Measurements from ENCODE around the gene METTL16.
"Not testable (repeated sequence)": the region's sequence is repeated elsewhere in the genome, so short reads cannot be mapped to it uniquely, and the experiment has no call there.

The METTL16 gene

DNA sequence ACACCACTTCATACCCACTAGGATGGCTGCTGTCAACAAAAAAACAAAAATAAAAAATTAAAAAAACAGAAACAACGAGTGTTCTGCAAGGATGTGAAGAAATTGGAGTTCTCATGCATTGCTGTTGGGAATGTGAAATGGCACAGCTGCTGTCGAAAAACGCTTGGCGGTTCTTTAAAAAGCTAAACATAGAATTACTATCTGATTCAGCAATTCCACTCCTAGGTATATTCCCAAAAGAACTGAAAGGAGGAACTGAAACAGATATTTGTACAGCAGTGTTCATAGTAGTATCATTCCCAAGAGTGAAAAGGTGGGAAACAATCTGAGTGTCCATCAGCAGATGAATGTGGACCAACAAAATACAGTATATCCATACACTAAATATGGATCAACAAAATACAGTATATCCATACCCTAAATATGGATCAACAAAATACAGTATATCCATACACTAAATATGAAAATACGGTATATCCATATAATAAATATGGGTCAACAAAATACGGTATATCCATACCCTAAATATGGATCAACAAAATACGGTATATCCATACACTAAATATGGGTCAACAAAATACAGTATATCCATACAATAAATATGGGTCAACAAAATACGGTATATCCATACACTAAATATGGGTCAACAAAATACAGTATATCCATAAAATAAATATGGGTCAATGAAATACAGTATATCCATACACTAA lies 8.7 kb downstream of the METTL16 start:
- no peak for DNase-seq

DNA sequence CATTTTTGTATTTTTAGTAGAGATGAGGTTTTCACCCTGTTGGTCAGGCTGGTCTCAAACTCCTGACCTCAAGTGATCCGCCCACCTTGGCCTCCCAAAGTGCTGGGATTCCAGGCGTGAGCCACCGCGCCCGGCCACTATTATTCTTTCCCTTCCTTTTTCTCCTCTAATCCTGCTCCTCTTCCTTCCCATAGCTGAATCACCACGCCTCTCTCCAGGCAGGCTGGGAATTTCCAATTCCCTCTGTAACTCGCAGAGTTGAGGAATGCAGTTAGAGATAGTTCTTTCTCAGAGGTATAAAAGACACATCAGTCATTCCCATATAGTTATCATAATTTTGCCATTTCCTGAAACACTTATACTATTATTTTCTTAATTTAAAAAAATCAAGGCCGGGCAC lies 11.2 kb downstream of the METTL16 start:
- DNase-seq, result no peak

DNA sequence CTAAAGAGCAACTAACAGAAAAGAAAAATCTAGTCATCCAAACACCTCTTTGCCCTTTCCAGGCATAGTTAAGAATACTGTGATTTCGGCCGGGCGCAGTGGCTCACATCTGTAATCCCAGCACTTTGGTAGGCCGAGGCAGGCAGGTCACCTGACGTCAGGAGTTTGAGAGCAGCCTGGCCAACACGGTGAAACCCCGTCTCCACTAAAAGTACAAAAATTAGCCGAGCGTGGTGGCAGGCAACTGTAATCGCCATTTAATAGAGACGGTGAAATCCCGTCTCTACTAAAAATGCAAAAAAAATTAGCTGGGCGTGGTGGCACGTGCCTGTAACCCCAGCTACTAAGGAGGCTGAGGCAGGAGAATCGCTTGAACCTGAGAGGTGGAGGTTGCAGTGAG lies 22.4 kb downstream of the METTL16 start:
- DNase-seq, result not testable (repeated sequence)

DNA sequence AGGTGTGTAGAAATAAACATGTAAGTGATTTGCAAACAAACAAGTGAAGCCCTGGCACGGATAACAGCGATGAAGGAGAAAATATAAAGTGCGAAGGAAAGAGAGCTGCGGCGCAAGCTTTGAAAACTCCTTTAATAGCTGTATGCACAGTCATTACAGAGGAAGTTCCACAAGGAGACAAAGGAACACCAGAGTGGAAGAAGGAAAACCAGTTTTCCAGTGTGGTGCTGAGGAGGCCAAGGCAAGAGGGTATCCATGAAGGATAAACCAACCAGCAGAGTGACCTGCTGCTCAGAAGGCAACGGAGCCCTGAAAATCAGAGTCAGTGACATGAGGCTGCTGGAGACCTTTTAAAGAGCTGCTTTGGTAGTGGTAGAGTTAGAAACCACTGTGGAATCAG lies 24.4 kb downstream of the METTL16 start:
- no peak for DNase-seq

DNA sequence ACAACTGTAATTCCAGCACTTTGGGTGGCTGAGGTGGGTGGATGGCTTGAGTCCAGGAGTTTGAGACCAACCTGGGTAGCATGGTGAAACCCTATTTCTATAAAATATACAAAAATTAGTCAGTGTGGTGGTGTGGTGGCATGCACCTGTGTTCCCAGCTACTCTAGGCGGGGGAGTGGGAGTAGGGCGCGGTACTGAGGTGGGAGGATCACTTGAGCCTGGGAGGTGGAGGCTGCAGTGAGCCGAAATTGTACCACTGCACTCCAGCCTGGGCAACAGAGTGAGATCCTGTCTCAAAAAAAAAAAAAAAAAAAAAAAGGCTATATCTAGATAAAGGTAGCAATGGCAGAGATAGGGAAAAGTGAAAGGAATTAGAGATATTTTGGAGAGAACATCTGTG lies 25.0 kb downstream of the METTL16 start:
- not testable (repeated sequence) for DNase-seq

DNA sequence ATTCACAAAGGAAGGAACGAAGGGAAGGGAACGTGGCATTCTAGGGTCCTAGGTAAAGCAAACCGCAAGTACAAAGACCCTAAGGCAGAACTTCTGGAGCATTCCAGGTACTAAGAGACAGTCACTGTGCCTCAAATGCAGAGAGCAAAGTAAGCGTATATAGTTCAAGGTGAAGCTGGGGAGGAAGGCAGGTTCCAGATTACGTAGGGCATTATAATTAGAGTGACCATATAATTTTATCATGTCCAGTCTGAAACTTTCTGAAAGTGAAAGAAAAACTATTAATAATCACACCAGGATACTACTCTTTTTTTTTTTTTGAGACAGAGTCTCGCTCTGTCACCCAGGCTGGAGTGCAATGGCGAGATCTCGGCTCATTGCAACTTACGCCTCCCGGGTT lies 25.7 kb downstream of the METTL16 start:
- no peak for DNase-seq

DNA sequence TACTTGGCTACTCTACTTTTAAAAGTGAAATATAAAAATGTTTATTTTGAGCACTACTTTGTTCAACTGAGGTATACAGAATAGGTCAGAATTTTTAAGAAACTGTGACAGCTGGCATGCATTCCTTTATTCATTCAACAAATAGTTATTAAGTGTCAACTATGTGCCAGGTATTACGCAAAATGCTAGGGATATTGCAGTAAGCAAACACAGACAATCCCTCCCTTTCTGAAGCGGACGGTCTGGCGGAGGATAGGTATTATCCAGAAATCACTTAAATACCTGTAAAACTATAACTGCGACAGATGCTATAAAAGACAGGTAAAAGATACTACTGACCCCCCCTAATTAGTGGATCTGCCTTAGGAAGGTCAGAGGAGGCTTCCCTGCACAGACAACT lies 26.1 kb downstream of the METTL16 start:
- DNase-seq, result no peak

DNA sequence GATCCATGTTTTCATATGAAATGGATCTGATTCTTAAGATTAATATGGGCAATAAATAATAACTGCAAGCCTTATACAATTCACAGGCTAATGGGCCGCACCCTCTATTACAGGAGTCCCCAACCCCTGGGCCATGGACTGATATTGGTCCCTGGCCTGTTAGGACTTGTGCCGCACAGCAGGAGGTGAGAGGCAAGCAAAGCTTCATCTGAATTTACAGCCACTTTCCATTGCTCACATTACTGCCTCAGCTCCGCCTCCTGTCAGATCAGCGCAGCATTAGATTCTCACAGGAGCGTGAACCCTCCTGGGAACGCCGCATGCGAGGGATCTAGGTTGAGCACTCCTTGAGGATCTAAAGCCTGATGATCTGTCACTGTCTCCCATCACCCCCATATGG lies 26.8 kb downstream of the METTL16 start:
- no peak for DNase-seq

DNA sequence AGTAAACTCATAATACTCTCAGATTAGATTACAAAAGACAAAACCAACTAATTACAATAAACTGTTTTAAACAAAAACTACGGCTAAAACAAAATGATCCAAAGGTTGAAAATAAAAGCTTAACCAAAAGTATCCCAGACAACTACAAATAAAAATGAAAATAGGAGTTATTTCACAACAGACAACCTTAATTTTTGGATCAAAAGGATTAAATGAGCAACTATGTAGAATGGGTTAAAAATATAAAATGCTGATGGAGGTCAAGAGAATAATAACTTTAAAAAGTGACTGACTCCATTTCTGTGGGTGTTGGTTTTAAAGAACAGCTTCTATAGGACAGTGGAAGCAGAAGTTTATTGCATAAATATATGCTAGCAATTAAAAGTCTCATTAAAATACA lies 28.6 kb downstream of the METTL16 start:
- no peak for DNase-seq

DNA sequence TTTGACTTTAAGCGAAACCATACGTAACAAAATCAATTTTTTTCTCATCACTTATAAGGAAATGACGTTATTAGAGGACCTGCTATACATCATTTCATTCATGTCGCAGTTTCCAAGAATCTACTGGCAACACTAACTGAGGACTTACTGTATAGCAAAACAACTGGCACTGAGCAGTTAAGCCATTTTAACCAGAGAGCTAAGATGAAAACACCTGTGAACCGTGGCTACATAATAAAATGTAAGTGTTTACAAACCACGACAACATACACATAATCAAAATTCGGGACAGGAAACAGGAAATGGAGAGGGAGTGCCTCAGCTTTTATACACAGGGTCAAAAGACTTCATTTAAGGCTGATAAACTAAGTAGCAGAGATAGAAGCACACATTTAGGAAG lies 29.5 kb downstream of the METTL16 start:
- DNase-seq, result no peak

DNA sequence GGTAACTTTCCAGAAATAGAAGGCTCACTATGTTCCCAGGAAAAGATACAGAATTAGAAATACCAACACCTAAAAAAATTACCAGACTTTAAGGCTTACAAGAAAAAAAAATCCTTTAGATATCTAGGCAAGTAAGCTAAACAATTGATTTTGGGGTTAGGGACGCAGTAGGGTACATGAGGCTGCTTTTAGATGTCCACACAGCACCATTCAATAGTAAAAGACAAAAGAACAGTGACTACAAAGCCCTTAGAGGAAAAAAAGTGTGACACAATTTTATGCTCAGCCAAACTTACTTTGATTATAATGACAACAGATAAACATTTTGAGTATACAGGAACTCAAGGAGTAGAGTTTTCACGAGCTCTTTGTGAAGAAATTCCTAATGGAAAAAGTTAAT lies 29.9 kb downstream of the METTL16 start:
- no peak for DNase-seq

DNA sequence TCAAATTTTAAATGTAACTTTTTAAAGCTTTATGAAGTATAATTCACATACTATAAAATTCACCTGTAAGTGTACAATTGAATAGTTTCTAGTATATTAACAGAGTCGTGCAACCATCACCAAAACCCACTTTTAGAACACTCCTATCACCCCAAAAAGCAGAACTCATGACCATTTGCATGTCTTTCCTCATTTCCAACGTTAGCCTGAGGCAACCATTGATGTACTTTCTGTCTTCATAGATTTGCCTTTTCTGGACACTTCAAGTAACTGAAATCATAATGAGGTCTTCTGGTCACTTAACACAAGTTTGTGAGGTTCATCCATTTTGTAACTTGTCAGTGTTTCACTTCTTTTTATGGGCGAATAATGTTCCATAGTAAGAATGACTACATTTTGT lies 33.2 kb downstream of the METTL16 start:
- DNase-seq, result no peak

DNA sequence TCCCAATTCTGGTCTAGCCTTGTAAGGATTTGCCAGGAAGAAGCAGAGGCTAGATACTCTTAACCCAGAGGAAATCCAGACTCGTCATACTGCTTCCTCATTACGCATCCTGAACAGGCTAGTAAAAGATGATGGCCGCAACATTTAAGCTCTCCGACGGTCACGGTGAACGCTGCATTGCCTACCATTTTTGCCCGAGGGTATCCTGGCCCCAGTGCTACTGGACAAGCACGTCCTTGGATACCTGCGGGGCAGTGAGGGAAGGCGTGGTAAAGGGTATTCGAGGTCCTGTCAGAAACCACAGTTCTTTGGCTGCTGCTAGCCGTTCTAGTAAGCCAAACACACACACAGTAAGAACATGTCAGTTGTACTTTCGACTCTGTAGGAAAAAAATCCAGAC lies 36.6 kb downstream of the METTL16 start:
- no peak for DNase-seq

DNA sequence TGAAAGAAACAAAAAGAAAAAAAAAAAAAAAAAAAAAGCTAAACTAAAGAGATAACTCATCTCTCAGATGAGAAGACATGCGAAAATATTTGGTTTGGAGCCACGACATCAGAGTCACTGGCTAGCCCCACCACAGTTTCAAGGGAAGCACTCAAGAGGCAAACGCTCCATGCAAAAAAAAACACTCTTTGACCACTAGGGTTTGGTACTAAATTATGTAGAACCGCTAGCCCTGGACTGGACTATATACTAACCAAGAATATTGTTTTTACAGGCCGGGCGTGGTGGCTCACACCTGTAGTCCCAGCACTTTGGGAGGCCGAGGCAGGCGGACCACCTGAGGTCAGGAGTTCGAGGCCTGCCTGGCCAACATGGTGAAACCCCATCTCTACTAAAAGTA lies 37.3 kb downstream of the METTL16 start:
- DNase-seq, result no peak

DNA sequence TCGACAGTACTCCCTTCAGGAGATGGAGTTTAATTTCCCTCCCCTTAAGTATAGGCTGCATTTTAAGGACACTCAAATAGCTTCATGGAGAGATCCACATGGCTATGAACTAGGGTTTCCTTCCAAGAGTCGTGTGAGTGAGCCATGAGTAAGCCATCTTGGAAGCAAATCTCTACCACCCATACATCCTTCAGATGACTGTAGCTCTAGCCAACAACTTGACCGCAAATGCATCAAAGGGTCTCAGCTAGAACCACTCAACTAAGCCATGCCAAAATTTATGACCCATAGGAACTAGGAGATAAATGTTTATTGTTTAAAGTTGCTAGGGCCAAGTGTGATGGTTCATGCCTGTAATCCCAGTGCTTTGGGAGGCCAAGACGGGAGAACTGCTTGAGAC lies 43.4 kb downstream of the METTL16 start:
- no peak for DNase-seq

DNA sequence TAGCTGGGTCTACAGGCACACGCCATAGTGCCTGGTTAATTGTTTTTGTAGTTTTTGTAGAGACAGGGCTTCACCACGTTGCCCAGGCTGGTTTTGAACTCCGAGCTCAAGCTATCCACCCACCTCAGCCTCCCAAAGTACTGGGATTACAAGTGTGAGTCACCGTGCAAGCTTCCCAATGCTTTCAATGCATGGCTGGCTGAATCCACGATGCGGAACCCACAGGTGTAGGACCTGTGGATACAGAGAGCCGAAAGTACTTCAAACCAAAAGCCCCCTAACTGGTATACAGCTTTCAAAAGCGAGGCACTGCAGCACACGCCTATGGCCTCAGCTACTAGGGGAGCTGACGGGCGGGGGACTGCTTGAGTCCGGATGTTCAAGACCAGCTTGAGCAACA lies 44.8 kb downstream of the METTL16 start:
- no peak for DNase-seq

DNA sequence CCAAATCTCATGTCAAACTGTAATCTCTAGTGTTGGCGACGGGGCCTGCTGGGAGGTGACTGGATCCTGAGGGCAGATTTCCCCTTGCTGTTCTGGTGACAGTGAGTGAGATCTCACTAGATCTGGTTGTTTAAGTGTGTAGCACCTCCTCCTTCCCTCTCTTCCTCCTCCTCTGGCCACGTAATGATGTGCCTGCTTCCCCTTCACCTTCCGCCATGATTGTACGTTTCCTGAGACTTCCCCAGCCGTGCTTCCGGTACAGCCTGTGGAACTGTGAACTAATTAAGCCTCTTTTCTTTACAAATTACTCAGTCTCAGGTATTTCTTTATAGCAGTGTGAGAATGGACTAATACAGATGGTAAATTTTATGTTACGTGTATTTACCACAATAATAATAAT lies 49.2 kb downstream of the METTL16 start:
- no peak for DNase-seq

DNA sequence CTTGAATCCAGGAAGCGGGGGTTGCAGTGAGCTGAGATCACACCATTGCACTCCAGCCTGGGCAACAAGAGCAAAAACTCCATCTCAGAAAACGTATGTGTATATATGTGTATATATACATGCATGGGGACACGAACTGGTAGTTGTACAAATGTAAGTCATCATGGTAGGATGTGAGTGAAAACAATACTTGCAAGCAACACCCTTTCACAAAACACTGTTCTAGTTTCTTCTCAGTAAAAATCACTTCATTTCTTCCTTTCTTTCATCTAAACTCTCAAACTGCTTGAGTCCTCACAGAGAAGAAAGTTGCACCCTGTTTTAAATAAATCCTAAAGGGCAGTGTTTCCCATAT lies 51.8 kb downstream of the METTL16 start:
- DNase-seq, result no peak

DNA sequence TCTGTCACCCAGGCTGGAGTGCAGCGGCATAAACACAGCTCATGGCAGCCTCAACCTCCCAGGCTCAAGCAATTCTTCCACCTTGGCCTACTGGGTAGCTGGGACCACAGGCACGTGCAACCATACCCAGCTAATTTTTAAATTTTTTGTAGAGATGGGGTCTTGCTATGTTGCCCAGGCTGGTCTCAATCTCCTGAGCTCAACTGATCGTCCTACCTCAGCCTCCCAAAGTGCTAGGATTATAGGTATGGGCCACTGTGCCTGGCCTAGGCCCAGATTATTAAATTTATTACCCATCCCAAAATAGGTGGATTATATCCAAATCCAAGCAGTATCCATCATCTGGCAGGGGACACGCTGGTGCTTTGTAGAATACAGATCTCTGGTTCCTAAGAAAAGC lies 53.8 kb downstream of the METTL16 start:
- no peak for DNase-seq

DNA sequence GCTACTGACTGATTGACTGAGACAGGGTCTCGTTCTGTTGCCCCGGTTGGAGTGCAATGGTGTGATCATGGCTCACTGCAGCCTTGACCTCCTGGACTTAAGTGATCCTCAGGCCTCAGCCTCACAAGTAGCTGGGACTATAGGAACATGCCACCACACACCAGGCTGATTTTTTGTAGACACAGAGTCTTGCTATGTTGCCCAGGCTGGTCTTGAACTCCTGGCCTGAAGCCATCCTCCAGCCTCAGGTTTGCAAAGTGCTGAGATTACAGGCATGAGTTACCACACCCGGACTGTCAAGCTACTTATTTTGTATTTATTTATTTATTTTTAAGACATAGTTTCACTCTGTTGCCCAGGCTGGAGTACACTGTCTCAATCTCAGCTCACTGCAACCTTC lies 55.2 kb downstream of the METTL16 start:
- DNase-seq, result no peak

DNA sequence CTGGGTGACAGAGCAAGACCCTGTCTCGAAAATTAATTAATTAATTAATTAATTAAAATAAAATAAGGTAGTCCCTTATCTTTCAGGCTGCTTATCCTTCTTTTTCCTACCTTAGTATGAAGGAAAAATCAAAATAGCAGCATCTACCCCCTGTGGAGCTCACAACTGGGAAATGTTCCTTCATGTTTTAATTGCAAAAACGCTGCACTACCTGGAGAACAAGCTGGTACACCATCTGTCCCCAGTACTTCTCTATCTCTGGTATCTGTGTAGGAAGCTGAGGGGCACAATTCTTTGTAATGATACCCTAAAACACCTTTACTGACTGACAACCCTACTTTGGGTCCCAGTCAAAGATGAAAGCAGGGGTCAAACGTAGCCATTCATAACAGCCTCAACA lies 55.7 kb downstream of the METTL16 start:
- DNase-seq, result no peak

DNA sequence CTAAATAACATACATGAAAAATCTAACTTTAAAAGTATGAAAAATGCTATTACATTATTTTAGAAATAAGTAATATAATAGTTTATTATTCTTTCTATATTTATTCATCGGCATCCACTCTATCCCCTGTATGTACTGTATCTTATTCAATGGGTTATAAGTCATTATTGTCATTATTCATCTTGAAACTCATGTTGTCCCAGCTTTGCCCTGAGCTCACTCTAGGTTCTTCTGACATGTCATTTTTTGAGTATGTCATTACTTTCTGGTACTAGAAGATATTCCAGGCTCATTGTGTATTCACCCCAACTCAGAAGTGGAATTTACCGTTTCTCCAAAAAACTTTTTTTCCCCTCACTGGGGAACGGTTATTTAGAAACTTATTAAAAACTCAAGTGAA lies 57.8 kb downstream of the METTL16 start:
- DNase-seq, result no peak

DNA sequence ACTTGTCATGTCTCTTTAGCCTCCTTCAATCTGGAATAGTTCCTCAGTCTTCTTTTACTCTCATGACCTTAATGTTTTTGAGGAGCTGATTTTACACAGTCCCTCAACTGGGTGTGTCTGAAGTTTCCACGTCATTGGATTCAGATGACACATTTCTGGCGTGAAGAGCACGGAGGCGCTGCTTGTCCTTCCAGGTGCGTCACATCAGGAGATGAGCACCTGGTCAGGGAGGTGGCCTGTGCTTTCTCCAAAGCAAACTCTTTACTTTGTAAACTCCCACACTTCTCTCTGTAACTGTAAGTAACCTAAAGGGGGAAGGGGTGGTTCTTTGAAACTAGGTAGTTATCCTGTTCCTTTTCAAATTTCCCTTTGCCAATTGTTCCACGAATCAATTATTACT lies 58.4 kb downstream of the METTL16 start:
- DNase-seq, result no peak

DNA sequence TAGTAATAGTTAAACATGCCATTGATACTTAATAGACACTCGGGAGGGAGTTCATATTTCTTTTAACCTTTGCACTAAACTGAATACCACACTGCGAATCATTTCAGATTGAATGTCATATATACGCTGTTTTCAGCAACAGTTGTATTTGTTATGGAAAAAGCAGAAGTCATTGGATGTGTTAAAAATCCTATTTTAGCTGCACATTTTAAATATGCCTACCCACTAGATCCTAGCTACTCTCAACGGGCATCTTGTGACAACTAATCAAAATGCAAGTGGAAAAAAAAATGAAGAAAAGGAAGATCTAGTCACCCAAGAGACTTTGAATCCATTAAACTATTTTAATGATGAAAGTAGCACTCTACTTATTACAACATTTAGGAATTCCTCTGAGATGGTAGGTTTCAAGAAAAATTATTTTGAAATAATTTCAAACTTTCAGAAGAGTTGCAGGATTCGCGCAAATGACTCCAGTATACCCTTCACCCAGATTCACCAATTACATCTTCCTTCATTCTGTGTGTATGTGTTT lies 59.4 kb downstream of the METTL16 start:
- DNase-seq, result no peak

DNA sequence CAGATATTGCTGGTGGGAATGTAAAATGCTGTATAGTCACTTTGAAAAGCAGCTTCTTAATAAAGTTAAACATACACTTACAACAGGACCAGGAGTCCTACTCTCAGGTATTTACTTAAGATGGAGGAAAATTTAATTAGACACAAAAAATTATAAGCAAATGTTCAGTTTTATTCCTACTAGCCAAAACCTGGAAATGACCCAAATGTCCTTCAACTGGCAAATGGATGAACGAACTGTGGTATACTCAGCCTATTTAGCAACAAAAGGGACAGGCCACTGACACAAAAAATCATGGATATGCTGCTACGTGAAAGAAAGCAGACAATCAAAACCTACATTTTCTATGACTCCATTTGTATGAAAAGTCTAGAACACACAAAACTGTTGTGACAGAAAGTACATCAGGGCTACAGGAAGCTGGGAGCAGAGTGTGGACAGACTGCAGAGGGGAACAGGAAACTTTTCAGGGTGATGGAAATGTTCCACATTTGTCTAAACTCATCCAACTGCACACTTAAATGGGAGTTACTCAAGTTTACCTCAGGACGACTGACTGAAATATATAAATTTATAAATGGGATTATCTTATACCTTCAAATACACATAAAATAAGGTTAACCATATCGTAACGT lies 61.6 kb downstream of the METTL16 start:
- no peak for DNase-seq

Measured in stimulated activated CD4-positive, alpha-beta T cell treated with anti-CD3 and anti-CD28 coated beads, Interleukin-2, amount 100 ng/mL, for 24 hours (primary cell).